H9 (cell line): ENCODE data around the gene RGS9. TPM values are rescaled to one million over a fixed set of nuclear protein-coding genes. Genes with fewer than 3 reads are reported as not detected.

Experiments used
- DNase-seq: peaks from one replicate; pipeline ENCODE4 v3.0.0-alpha.2; 2017
- H2AFZ ChIP-seq: one replicate; pipeline ENCODE4 v1.6.1; 2013; ENCODE audit warnings: mild to moderate bottlenecking, low read length, control low read depth, moderate library complexity
- H2AK5ac ChIP-seq: 2 replicates; pipeline ENCODE4 v1.6.1; 2013; ENCODE audit warnings: low read length, control low read depth, mixed read lengths; ENCODE audit not compliant: insufficient read length
- H2BK120ac ChIP-seq: one replicate; pipeline ENCODE4 v1.6.1; 2013; ENCODE audit warnings: low read depth, mild to moderate bottlenecking, low read length, control low read depth, inconsistent platforms; ENCODE audit not compliant: poor library complexity, severe bottlenecking
- H2BK12ac ChIP-seq: 2 replicates; pipeline ENCODE4 v1.6.1; 2013; ENCODE audit warnings: low read length, control low read depth, mixed read lengths, low read depth; ENCODE audit not compliant: insufficient read length
- H2BK15ac ChIP-seq: 2 replicates; pipeline ENCODE4 v1.6.1; 2013; ENCODE audit warnings: low read depth, low read length, control low read depth
- H2BK20ac ChIP-seq: one replicate; pipeline ENCODE4 v1.6.1; 2013; ENCODE audit warnings: low read depth, mild to moderate bottlenecking, low read length, control low read depth, inconsistent platforms; ENCODE audit not compliant: poor library complexity, severe bottlenecking
- H2BK5ac ChIP-seq: 2 replicates; pipeline ENCODE4 v1.6.1; 2013; ENCODE audit warnings: low read length, control low read depth, mixed read lengths; ENCODE audit not compliant: insufficient read length
- H3K14ac ChIP-seq: 2 replicates; pipeline ENCODE4 v1.6.1; 2013; ENCODE audit warnings: low read length, control low read depth; ENCODE audit not compliant: insufficient read depth
- H3K18ac ChIP-seq: 2 replicates; pipeline ENCODE4 v1.6.1; 2013; ENCODE audit warnings: low read depth, mild to moderate bottlenecking, mixed read lengths, low read length, control low read depth; ENCODE audit not compliant: insufficient read length
- H3K23ac ChIP-seq: 2 replicates; pipeline ENCODE4 v1.6.1; 2013; ENCODE audit warnings: low read length, control low read depth, mixed read lengths, low read depth; ENCODE audit not compliant: insufficient read length
- H3K23me2 ChIP-seq: 2 replicates; pipeline ENCODE4 v1.6.1; 2013; ENCODE audit warnings: low read depth, mild to moderate bottlenecking, mixed read lengths, low read length, control low read depth; ENCODE audit not compliant: insufficient read length, poor library complexity, severe bottlenecking
- H3K27ac ChIP-seq: 2 replicates; pipeline ENCODE4 v1.5.1; 2013; ENCODE audit warnings: low read length, control low read depth, mixed read lengths, low read depth; ENCODE audit not compliant: insufficient read length
- H3K27me3 ChIP-seq: 2 replicates; pipeline ENCODE4 v1.6.1; 2013; ENCODE audit warnings: low read length, control low read depth, inconsistent platforms; ENCODE audit not compliant: insufficient read depth
- H3K4ac ChIP-seq: 2 replicates; pipeline ENCODE4 v1.6.1; 2013; ENCODE audit warnings: low read depth, mild to moderate bottlenecking, control low read depth, inconsistent platforms, low read length, moderate library complexity
- H3K4me1 ChIP-seq: 2 replicates; pipeline ENCODE4 v1.6.1; 2013; ENCODE audit warnings: low read length, control low read depth, inconsistent platforms; ENCODE audit not compliant: insufficient read depth
- H3K4me2 ChIP-seq: 2 replicates; pipeline ENCODE4 v1.6.1; 2013; ENCODE audit warnings: low read length, control low read depth, mixed read lengths; ENCODE audit not compliant: insufficient read length, insufficient read depth
- H3K56ac ChIP-seq: 2 replicates; pipeline ENCODE4 v1.6.1; 2013; ENCODE audit warnings: low read depth, mild to moderate bottlenecking, mixed read lengths, low read length, control low read depth; ENCODE audit not compliant: insufficient read length
- H3K79me1 ChIP-seq: 2 replicates; pipeline ENCODE4 v1.6.1; 2013; ENCODE audit warnings: low read depth, mild to moderate bottlenecking, moderate library complexity, low read length, control low read depth, inconsistent platforms; ENCODE audit not compliant: insufficient read depth, poor library complexity, severe bottlenecking
- H3K79me2 ChIP-seq: 2 replicates; pipeline ENCODE4 v1.6.1; 2013; ENCODE audit warnings: low read length, control low read depth, inconsistent platforms; ENCODE audit not compliant: insufficient read depth
- H3K9ac ChIP-seq: 2 replicates; pipeline ENCODE4 v1.6.1; 2013; ENCODE audit warnings: low read length, control low read depth, mixed read lengths; ENCODE audit not compliant: insufficient read length; ENCODE audit errors: extremely low read depth
- H3K9me3 ChIP-seq: one replicate; pipeline ENCODE4 v1.6.1; 2013; ENCODE audit warnings: low read depth, low read length, inconsistent platforms; ENCODE audit not compliant: control insufficient read depth
- H3T11ph ChIP-seq: one replicate; pipeline ENCODE4 v1.6.1; 2013; ENCODE audit warnings: mild to moderate bottlenecking, low read length, control low read depth, inconsistent platforms
- H4K20me1 ChIP-seq: one replicate; pipeline ENCODE4 v1.6.1; 2013; ENCODE audit not compliant: control insufficient read depth, insufficient read length, insufficient read depth
- H4K5ac ChIP-seq: 2 replicates; pipeline ENCODE4 v1.6.1; 2013; ENCODE audit warnings: low read depth, mild to moderate bottlenecking, mixed read lengths, low read length, control low read depth; ENCODE audit not compliant: insufficient read length
- H4K8ac ChIP-seq: replicated peaks from 2 replicates; pipeline ENCODE4 v1.6.1; 2013; ENCODE audit warnings: low read length, control low read depth, mixed read lengths, low read depth; ENCODE audit not compliant: insufficient read length
- H4K91ac ChIP-seq: 2 replicates; pipeline ENCODE4 v1.6.1; 2013; ENCODE audit warnings: low read depth, mild to moderate bottlenecking, moderate library complexity, mixed read lengths, low read length, control low read depth; ENCODE audit not compliant: insufficient read length
- H3K27ac Mint-ChIP-seq, 3 experiments: 2 replicates in 2 of 3; 3 replicates in 1 of 3; pipeline ENCODE4 v1.8.0; 2020 to 2021; ENCODE audit warnings: mixed read lengths in 3 of 3, mild to moderate bottlenecking in 1 of 3, moderate library complexity in 1 of 3
- H3K27me3 Mint-ChIP-seq: 2 replicates; pipeline ENCODE4 v1.8.0; 2021; ENCODE audit warnings: low read depth, mild to moderate bottlenecking, moderate library complexity, mixed read lengths
- H3K36me3 Mint-ChIP-seq, 3 experiments: 2 replicates in 2 of 3; 3 replicates in 1 of 3; pipeline ENCODE4 v1.8.0; 2020 to 2021; ENCODE audit warnings: low read depth in 3 of 3, mixed read lengths in 3 of 3; ENCODE audit not compliant: insufficient read depth in 1 of 3
- H3K4me1 Mint-ChIP-seq, 2 experiments: 2 replicates each; pipeline ENCODE4 v1.8.0; 2020; ENCODE audit warnings: mixed read lengths in 2 of 2
- H3K4me3 Mint-ChIP-seq, 2 experiments: 2 replicates in 1 of 2; 3 replicates in 1 of 2; pipeline ENCODE4 v1.8.0; 2020 to 2021; ENCODE audit warnings: mild to moderate bottlenecking in 2 of 2, mixed read lengths in 2 of 2, moderate library complexity in 1 of 2
- H3K9me3 Mint-ChIP-seq, 2 experiments: 2 replicates in 1 of 2; 3 replicates in 1 of 2; pipeline ENCODE4 v1.8.0; 2020; ENCODE audit warnings: mild to moderate bottlenecking in 2 of 2, mixed read lengths in 2 of 2, moderate library complexity in 1 of 2
- CTCF ChIP-seq: fragments of 200-600 bp; sonication (generic); conservative IDR thresholded peaks from 3 replicates; pipeline ENCODE4 v1.8.0; 2021; ENCODE audit warnings: antibody characterized with exemption, mild to moderate bottlenecking
- WGBS: extraction: QIAGEN DNeasy Blood & Tissue Kit; methylation state at CpG from one replicate; pipeline ENCODE4 v1.1.7; 2013; ENCODE audit warnings: missing lambda C conversion rate, low lambda C conversion rate, mixed read lengths; ENCODE audit not compliant: insufficient read length; ENCODE audit errors: extremely low coverage; 5-methylcytosine and 5-hydroxymethylcytosine counted together
- total RNA-seq: library from RNA; stranded (reverse); gene quantifications from 2 replicates; pipeline ENCODE4 v1.2.1, GENCODE V29; 2021

The RGS9 gene
- total RNA-seq, 1 experiment from 2014 or later: 12.0 TPM

- Mint-ChIP-seq H3K4me1 (peaks cover 10 to 24% of the 10 kb centered on the region in 2 experiments), H3K4me3 (no peak overlapping the region), H3K27me3 (no peaks in the 10 kb centered on the region), H3K9me3 (no peaks in the 10 kb centered on the region), H3K27ac (peak overlapping the region in 1 of 3 experiments; percentile 58; a peak in 2 of 7 replicates), H3K36me3 (no peaks in the 10 kb centered on the region)
- Histone ChIP-seq H2BK20ac (no peak overlapping the region), H2BK5ac (no peak overlapping the region), H3K56ac (no peak overlapping the region), H3T11ph (no peak overlapping the region), H2BK15ac (no peak overlapping the region), H3K27me3 (no peaks in the 10 kb centered on the region), H3K9ac (no peak overlapping the region), H3K9me3 (no peaks in the 10 kb centered on the region), H3K27ac (no peak overlapping the region), H3K14ac (no peak overlapping the region), H4K8ac (no peak overlapping the region), H2BK12ac (no peak overlapping the region), H3K23me2 (no peaks in the 10 kb centered on the region), H2BK120ac (no peak overlapping the region), H3K4me1 (peaks cover 7% of the 10 kb centered on the region; the same call in 1 of the 2 replicates), H3K79me1 (no peaks in the 10 kb centered on the region), H4K5ac (no peak overlapping the region), H4K20me1 (no peaks in the 10 kb centered on the region), H3K79me2 (no peaks in the 10 kb centered on the region), H3K4ac (no peak overlapping the region), H4K91ac (no peak overlapping the region), H3K18ac (no peak overlapping the region), H2AFZ (no peak overlapping the region), H3K4me2 (no peak overlapping the region), H3K23ac (no peak overlapping the region), H2AK5ac (no peak overlapping the region)
- 0 out of 3 replicates have a peak, but pooled peaks have one; percentile 15 for TF ChIP-seq CTCF
- peak; percentile 51 for DNase-seq
- no CpG with 5 or more reads among the region's 9 CpGs for WGBS
These were observed 57.6 kb downstream of the RGS9 start for GRCh38 chr17:65194670-65195334.
